ENCODE results near the gene FCHSD2.

DNA sequence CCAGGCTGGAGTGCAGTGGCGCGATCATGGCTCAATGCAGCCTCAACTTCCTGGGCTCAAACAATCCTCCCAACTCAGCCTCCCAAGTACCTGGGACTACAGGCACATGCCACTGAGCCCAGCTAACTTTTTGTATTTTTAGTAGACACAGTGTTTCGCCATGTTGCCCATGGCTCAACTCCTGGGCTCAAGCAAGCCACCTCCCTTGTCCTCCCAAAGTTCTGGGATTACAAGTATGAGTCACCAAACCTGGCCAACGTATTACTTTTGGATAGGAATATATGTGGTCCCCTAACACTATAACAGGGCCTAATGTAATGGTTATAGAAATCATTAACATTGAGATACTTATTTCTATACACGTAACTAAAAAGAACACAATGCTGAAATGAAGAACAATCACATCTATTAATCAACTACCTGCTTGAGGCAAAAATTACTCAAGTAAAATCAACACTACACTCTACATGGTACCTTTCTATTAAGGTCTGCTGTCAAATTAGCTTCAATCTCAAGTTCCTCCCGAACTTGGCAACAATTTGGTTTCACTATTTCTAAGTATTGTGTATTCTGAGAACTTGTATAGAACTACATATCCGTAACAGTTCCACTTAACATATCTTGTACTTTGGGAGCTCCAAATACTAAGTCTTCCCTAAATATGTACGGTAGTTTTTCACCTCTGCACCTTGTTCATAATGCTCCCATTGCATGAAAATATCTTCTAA is 124.9 kb downstream of the FCHSD2 start:
- TF ChIP-seq, protein P1, sequence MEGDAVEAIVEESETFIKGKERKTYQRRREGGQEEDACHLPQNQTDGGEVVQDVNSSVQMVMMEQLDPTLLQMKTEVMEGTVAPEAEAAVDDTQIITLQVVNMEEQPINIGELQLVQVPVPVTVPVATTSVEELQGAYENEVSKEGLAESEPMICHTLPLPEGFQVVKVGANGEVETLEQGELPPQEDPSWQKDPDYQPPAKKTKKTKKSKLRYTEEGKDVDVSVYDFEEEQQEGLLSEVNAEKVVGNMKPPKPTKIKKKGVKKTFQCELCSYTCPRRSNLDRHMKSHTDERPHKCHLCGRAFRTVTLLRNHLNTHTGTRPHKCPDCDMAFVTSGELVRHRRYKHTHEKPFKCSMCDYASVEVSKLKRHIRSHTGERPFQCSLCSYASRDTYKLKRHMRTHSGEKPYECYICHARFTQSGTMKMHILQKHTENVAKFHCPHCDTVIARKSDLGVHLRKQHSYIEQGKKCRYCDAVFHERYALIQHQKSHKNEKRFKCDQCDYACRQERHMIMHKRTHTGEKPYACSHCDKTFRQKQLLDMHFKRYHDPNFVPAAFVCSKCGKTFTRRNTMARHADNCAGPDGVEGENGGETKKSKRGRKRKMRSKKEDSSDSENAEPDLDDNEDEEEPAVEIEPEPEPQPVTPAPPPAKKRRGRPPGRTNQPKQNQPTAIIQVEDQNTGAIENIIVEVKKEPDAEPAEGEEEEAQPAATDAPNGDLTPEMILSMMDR (IDR thresholded peaks at IDR 0.05 in 8 of 11, conservative IDR thresholded peaks at IDR 0.05 in 3 of 11) = no peak
- TF ChIP-seq POLR2A (IDR thresholded peaks at IDR 0.05) = no peak
